Adrenal gland (tissue), 5 donors: ENCODE data around the gene MSANTD4.

Experiments
- CTCF ChIP-seq, 6 experiments: fragments of 450-650 bp in 4 of 6; fragments of 200-600 bp in 2 of 6; sonication (generic) in 1 of 6; IDR thresholded peaks; 1 replicate in 5 of 6; 2 replicates in 1 of 6; pipeline versions ENCODE4 v1.5.1 to v1.8.0; 2016 to 2021; ENCODE audit warnings: antibody characterized with exemption in 6 of 6, mild to moderate bottlenecking in 2 of 6, moderate library complexity in 1 of 6
- POLR2A ChIP-seq, 2 donors: fragments of 450-650 bp; IDR thresholded peaks; one replicate each; pipeline ENCODE4 v1.6.1; 2017; ENCODE audit warnings: antibody characterized with exemption in 2 of 2, mild to moderate bottlenecking in 2 of 2, moderate library complexity in 1 of 2
- donor health status: DM: no; HTN: no; CAD: no.

- TF ChIP-seq CTCF (IDR thresholded peaks at IDR 0.05) (no peak), POLR2A (IDR thresholded peaks at IDR 0.05) (no peak)
These were observed 7.0 kb downstream of the MSANTD4 start for GRCh38 chr11:106015066-106015465.
